Osteocyte (in vitro differentiated cells): ENCODE results near the gene PLCG2. TPM values are rescaled to one million over a fixed set of nuclear protein-coding genes. Genes with fewer than 3 reads are reported as not detected.
A peak's percentile ranks its signal among the peaks of the same experiment; 100 is the strongest.
"Not testable (repeated sequence)": the region's sequence is repeated elsewhere in the genome, so short reads cannot be mapped to it uniquely, and the experiment has no call there.

Experiments used
- DNase-seq: peaks from one replicate; pipeline ENCODE4 v3.0.0; 2021; ENCODE audit warnings: mixed read lengths; ENCODE audit not compliant: unreplicated experiment; ENCODE audit errors: extremely low spot score
- H3K27ac Mint-ChIP-seq: one replicate; pipeline ENCODE4 v1.8.0; 2021; ENCODE audit warnings: mild to moderate bottlenecking, mixed read lengths; ENCODE audit not compliant: unreplicated experiment
- H3K27me3 Mint-ChIP-seq: one replicate; pipeline ENCODE4 v1.8.0; 2021; ENCODE audit warnings: mixed read lengths; ENCODE audit not compliant: unreplicated experiment
- H3K36me3 Mint-ChIP-seq: one replicate; pipeline ENCODE4 v1.8.0; 2021; ENCODE audit warnings: mixed read lengths; ENCODE audit not compliant: unreplicated experiment
- H3K4me1 Mint-ChIP-seq: one replicate; pipeline ENCODE4 v1.8.0; 2021; ENCODE audit warnings: mixed read lengths; ENCODE audit not compliant: unreplicated experiment
- H3K4me3 Mint-ChIP-seq: one replicate; pipeline ENCODE4 v1.8.0; 2021; ENCODE audit warnings: mild to moderate bottlenecking, moderate library complexity, mixed read lengths; ENCODE audit not compliant: unreplicated experiment
- H3K9me3 Mint-ChIP-seq: one replicate; pipeline ENCODE4 v1.8.0; 2021; ENCODE audit warnings: mixed read lengths; ENCODE audit not compliant: unreplicated experiment
- CTCF ChIP-seq: fragments of 200-600 bp; sonication (generic); IDR thresholded peaks from 2 replicates; pipeline ENCODE4 v1.5.0; 2021; ENCODE audit warnings: antibody characterized with exemption, mild to moderate bottlenecking, moderate library complexity
- total RNA-seq: library from RNA; stranded (reverse); gene quantifications from 2 replicates; pipeline ENCODE4 v1.2.1, GENCODE V29; 2021

The PLCG2 gene
- total RNA-seq, 1 donor from 2014 or later: not detected

GRCh38 chr16:81869326-81869725 is 90.2 kb downstream of the PLCG2 start:
- H3K4me1 Mint-ChIP-seq: no peaks in the 10 kb centered on the region
- H3K27me3 Mint-ChIP-seq: peaks cover 35% of the 10 kb centered on the region
- no peaks in the 10 kb centered on the region for H3K9me3 Mint-ChIP-seq
- H3K27ac Mint-ChIP-seq: no peak overlapping the region
- no peaks in the 10 kb centered on the region for H3K36me3 Mint-ChIP-seq
- no peak for DNase-seq
- no peak overlapping the region for H3K4me3 Mint-ChIP-seq
- TF ChIP-seq CTCF: no peak

GRCh38 chr16:81873206-81873605 is 94.1 kb downstream of the PLCG2 start:
- TF ChIP-seq CTCF: no peak
- no peaks in the 10 kb centered on the region for H3K36me3 Mint-ChIP-seq
- peaks cover 30% of the 10 kb centered on the region for H3K27me3 Mint-ChIP-seq
- DNase-seq: no peak
- no peaks in the 10 kb centered on the region for H3K4me1 Mint-ChIP-seq
- H3K27ac Mint-ChIP-seq: no peak overlapping the region
- no peak overlapping the region for H3K4me3 Mint-ChIP-seq
- no peaks in the 10 kb centered on the region for H3K9me3 Mint-ChIP-seq

- Mint-ChIP-seq H3K9me3 (no peaks in the 10 kb centered on the region), H3K4me3 (no peak overlapping the region)
These were observed 95.0 kb downstream of the PLCG2 start for GRCh38 chr16:81873843-81874752.

GRCh38 chr16:81875461-81875860 is 96.4 kb downstream of the PLCG2 start:
- no peak for TF ChIP-seq CTCF
- H3K4me3 Mint-ChIP-seq: no peak overlapping the region
- H3K4me1 Mint-ChIP-seq: no peaks in the 10 kb centered on the region
- H3K36me3 Mint-ChIP-seq: no peaks in the 10 kb centered on the region
- H3K27ac Mint-ChIP-seq: no peak overlapping the region
- H3K9me3 Mint-ChIP-seq: no peaks in the 10 kb centered on the region
- peaks cover 24% of the 10 kb centered on the region for H3K27me3 Mint-ChIP-seq
- no peak for DNase-seq

More at GRCh38 chr16:81873843-81874752, 95.0 kb downstream of the PLCG2 start:
- no peaks in the 10 kb centered on the region for H3K36me3 Mint-ChIP-seq
- peak; percentile 71 for TF ChIP-seq CTCF
- peaks cover 25% of the 10 kb centered on the region for H3K27me3 Mint-ChIP-seq
- no peak for DNase-seq
- no peak overlapping the region for H3K27ac Mint-ChIP-seq
- H3K4me1 Mint-ChIP-seq: no peaks in the 10 kb centered on the region

- Mint-ChIP-seq H3K27me3 (peaks cover 24% of the 10 kb centered on the region), H3K27ac (no peak overlapping the region), H3K4me3 (no peak overlapping the region), H3K9me3 (no peaks in the 10 kb centered on the region), H3K4me1 (no peaks in the 10 kb centered on the region), H3K36me3 (no peaks in the 10 kb centered on the region)
- TF ChIP-seq CTCF: no peak
- no peak for DNase-seq
These were observed 97.3 kb downstream of the PLCG2 start for GRCh38 chr16:81876273-81876900.

GRCh38 chr16:81877490-81877889 is 98.4 kb downstream of the PLCG2 start:
- not testable (repeated sequence) for H3K27ac Mint-ChIP-seq, H3K36me3 Mint-ChIP-seq, H3K4me3 Mint-ChIP-seq, DNase-seq, H3K9me3 Mint-ChIP-seq, H3K4me1 Mint-ChIP-seq
- peaks cover 17% of the 10 kb centered on the region for H3K27me3 Mint-ChIP-seq
